Panc1 (cell line): Measurements from ENCODE around the gene MPND. TPM values are rescaled to one million over a fixed set of nuclear protein-coding genes. Genes with fewer than 3 reads are reported as not detected.

Experiments used
- ATAC-seq: fragments of 200-7000 bp; cut with Tn5 transposase; 2 replicates; pipeline ENCODE4 v1.9.1; 2020; ENCODE audit warnings: mild to moderate bottlenecking, moderate library complexity
- Bru-seq: library from RNA; stranded (reverse); fragments of 400-500 nt; gene quantifications from one replicate; lab custom pipeline; 2021; lab: Mats Ljungman, UMichigan
- BruChase-seq, 2 experiments: library from RNA; stranded (reverse); fragments of 400-500 nt; gene quantifications; one replicate each; lab custom pipeline; 2021; lab: Mats Ljungman, UMichigan
- BruUV-seq: library from RNA; stranded (reverse); fragments of 400-500 nt; replicated peaks from 2 replicates; lab custom pipeline; 2021; lab: Mats Ljungman, UMichigan
- CTCF ChIA-PET: fragments of 300-600 bp; sonication (Branson Sonifier 250); formaldehyde crosslinking; loops from one replicate; lab custom pipeline; 2022; ENCODE audit warnings: antibody characterized with exemption; lab: Charles Lee
- POLR2A ChIA-PET: fragments of 300-600 bp; sonication (Branson Sonifier 250); formaldehyde crosslinking; loops from one replicate; lab custom pipeline; 2022; ENCODE audit warnings: antibody characterized with exemption; lab: Charles Lee
- DNase-seq: peaks from one replicate; pipeline ENCODE4 v3.0.0-alpha.2; 2010; ENCODE audit warnings: low read depth, low spot score
- H3K27ac ChIP-seq: 2 replicates; pipeline ENCODE4 v1.5.1; 2011; ENCODE audit warnings: mild to moderate bottlenecking, low read length, inconsistent platforms
- H3K27me3 ChIP-seq: fragments of 200-500 bp; sonication (Bioruptor generic); 2 replicates; pipeline ENCODE4 v1.6.0; 2014; ENCODE audit warnings: low read length, inconsistent platforms; ENCODE audit not compliant: control insufficient read depth, insufficient read depth
- H3K36me3 ChIP-seq: fragments of 200-500 bp; sonication (Bioruptor generic); 2 replicates; pipeline ENCODE4 v1.5.1; 2014; ENCODE audit warnings: inconsistent platforms, mild to moderate bottlenecking, low read length, moderate library complexity; ENCODE audit not compliant: control insufficient read depth, insufficient read depth
- H3K4me1 ChIP-seq: 2 replicates; pipeline ENCODE4 v1.5.1; 2011; ENCODE audit warnings: inconsistent platforms, mild to moderate bottlenecking, low read length, moderate library complexity; ENCODE audit not compliant: control insufficient read depth, insufficient read depth
- H3K4me3 ChIP-seq, 2 experiments: 2 replicates each; pipeline ENCODE4 v1.5.1; 2011 to 2012; ENCODE audit warnings: low read depth in 2 of 2, low read length in 2 of 2, mild to moderate bottlenecking in 2 of 2, inconsistent platforms in 1 of 2, moderate library complexity in 1 of 2
- H3K9me3 ChIP-seq: fragments of 200-500 bp; sonication (Bioruptor generic); 2 replicates; pipeline ENCODE4 v1.5.1; 2014; ENCODE audit warnings: low read depth, mild to moderate bottlenecking, inconsistent platforms, low read length, moderate library complexity; ENCODE audit not compliant: control insufficient read depth, insufficient read depth
- CTCF ChIP-seq: fragments of 450-650 bp; IDR thresholded peaks from 2 replicates; pipeline ENCODE4 v1.5.1; 2017; ENCODE audit warnings: mild to moderate bottlenecking
- POLR2AphosphoS5 ChIP-seq: IDR thresholded peaks from 2 replicates; pipeline ENCODE4 v1.6.1; 2012; ENCODE audit warnings: mild to moderate bottlenecking, low read depth, low read length, moderate library complexity
- SIN3A ChIP-seq: IDR thresholded peaks from 2 replicates; pipeline ENCODE4 v1.6.1; 2012; ENCODE audit warnings: low read depth, mild to moderate bottlenecking, low read length, moderate library complexity, borderline replicate concordance; ENCODE audit not compliant: insufficient read depth
- TCF7L2 ChIP-seq: IDR thresholded peaks from 2 replicates; pipeline ENCODE4 v1.6.1; 2011; ENCODE audit warnings: mild to moderate bottlenecking, low read depth, low read length, inconsistent platforms
- in situ Hi-C: cut with HindIII; loops from 2 replicates; pipeline ENCODE4 v1.10.0; 2016; ENCODE audit warnings: low sequenced_read_pairs, low pct_unique_long_range_greater_than_20kb
- intact Hi-C: fragments of 100-400 bp; cut with micrococcal nuclease; formaldehyde crosslinking; loops from one replicate; pipeline ENCODE4 v1.10.0; 2022; ENCODE audit not compliant: unreplicated experiment
- long read RNA-seq: library from polyadenylated mRNA; unstranded; transcript quantifications from one replicate; pipeline ENCODE4 v2.0.0, GENCODE V29; 2021; ENCODE audit not compliant: unreplicated experiment
- polyA plus RNA-seq: library from polyadenylated mRNA; unstranded; fragments of >200 nt; gene quantifications from one replicate; pipeline ENCODE4 v1.2.1, GENCODE V29; 2012; ENCODE audit warnings: missing spikeins; ENCODE audit not compliant: insufficient read length
- total RNA-seq: library from RNA; stranded (reverse); gene quantifications from one replicate; pipeline ENCODE4 v1.2.1, GENCODE V29; 2021; ENCODE audit not compliant: unreplicated experiment
- TF ChIP-seq, protein P1 (sequence below), 2 experiments: IDR thresholded peaks; 2 replicates each; pipeline ENCODE4 v1.6.1; 2011 to 2012; ENCODE audit warnings: low read depth in 2 of 2, control low read depth in 1 of 2, low read length in 1 of 2, mild to moderate bottlenecking in 1 of 2, moderate library complexity in 1 of 2; ENCODE audit not compliant: insufficient read depth in 1 of 2

The MPND gene, protein sequence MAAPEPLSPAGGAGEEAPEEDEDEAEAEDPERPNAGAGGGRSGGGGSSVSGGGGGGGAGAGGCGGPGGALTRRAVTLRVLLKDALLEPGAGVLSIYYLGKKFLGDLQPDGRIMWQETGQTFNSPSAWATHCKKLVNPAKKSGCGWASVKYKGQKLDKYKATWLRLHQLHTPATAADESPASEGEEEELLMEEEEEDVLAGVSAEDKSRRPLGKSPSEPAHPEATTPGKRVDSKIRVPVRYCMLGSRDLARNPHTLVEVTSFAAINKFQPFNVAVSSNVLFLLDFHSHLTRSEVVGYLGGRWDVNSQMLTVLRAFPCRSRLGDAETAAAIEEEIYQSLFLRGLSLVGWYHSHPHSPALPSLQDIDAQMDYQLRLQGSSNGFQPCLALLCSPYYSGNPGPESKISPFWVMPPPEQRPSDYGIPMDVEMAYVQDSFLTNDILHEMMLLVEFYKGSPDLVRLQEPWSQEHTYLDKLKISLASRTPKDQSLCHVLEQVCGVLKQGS
- total RNA-seq (22.9 TPM), Bru-seq, nascent RNA (percentile 44 among the genes with signal in this experiment), BruChase-seq, experiment 1, labeled RNA remaining after a 2-hour chase (percentile 47 among the genes with signal in this experiment), BruChase-seq, experiment 2, labeled RNA remaining after a 6-hour chase (percentile 54 among the genes with signal in this experiment)
- polyA plus RNA-seq = 44.9 TPM
- long read RNA-seq, transcript MPND-207 (13 exons, 1,611 nt) = major isoform, 5 of 11 reads
- long read RNA-seq, partial matches to known transcripts = 4 of 11 reads
- long read RNA-seq, other reads (novel, unspliced or antisense) = 1 of 11 reads

DNA sequence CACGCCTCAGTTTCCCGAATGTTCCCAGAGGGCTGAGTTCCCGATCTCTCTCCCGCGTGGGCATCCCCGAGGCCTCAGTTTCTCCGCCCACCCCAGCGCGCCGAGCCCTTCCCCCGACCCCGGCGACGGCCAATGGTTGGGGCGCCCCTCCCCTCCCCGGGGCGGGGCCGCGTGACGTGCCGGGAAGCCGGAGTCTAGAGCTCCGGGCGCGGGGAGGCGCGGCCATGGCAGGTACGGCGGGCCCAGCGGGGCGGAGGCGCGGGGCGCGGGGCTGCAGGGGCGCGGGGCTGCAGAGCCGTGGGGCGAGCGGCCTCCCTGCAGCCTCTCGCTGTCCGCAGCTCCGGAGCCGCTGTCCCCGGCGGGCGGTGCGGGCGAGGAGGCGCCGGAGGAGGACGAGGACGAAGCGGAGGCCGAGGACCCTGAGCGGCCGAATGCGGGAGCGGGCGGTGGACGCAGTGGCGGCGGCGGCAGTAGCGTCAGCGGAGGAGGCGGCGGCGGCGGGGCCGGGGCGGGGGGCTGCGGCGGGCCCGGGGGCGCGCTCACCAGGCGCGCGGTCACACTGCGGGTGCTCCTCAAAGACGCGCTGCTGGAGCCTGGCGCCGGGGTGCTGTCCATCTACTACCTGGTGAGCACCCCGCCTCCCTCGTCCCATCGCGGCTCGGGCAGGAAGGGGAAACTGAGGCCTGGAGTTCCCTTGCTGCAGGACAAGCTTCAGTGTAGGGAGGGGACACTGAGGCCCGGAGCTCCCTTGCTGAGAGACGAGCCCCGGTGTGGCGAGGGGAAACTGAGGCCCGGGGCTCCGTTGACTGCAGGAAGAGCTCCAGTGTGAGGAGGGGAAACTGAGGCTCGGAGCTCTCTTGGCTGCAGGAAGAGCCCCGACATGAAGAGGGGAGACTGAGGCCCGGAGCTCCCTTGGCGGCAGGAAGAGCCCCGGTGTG is at the start of gene MPND:
Gene MPND, plus strand, starts transcription at position 193 of the 938 bp plus-strand sequence. Its CDS starts 32 bp downstream, at position 225.
- no TSS peak for BruUV-seq
- peak; percentile 88 for ATAC-seq
- Histone ChIP-seq H3K27me3 (no peaks in the 10 kb centered on the region), H3K9me3 (no peaks in the 10 kb centered on the region), H3K4me3 (peak within 1 kb of the TSS; percentile 66 to 81), H3K4me1 (peaks cover 4% of the 10 kb centered on the region), H3K27ac (peak within 1 kb of the TSS; percentile 85), H3K36me3 (no peaks in the 10 kb centered on the region; the same call in 1 of the 2 replicates)
- ChIA-PET POLR2A (no interaction called here), CTCF (interaction anchor here (2.1 kb wide), 1 partner anchor 76 kb away, joined by 11 read pairs; no protein-coding TSS in a partner anchor)
- in situ Hi-C loops = no loop called here
- intact Hi-C loops = no loop called here
- 0 out of 2 replicates have a peak, but pooled peaks have one; percentile 5 for TF ChIP-seq SIN3A
- TF ChIP-seq, protein P1, sequence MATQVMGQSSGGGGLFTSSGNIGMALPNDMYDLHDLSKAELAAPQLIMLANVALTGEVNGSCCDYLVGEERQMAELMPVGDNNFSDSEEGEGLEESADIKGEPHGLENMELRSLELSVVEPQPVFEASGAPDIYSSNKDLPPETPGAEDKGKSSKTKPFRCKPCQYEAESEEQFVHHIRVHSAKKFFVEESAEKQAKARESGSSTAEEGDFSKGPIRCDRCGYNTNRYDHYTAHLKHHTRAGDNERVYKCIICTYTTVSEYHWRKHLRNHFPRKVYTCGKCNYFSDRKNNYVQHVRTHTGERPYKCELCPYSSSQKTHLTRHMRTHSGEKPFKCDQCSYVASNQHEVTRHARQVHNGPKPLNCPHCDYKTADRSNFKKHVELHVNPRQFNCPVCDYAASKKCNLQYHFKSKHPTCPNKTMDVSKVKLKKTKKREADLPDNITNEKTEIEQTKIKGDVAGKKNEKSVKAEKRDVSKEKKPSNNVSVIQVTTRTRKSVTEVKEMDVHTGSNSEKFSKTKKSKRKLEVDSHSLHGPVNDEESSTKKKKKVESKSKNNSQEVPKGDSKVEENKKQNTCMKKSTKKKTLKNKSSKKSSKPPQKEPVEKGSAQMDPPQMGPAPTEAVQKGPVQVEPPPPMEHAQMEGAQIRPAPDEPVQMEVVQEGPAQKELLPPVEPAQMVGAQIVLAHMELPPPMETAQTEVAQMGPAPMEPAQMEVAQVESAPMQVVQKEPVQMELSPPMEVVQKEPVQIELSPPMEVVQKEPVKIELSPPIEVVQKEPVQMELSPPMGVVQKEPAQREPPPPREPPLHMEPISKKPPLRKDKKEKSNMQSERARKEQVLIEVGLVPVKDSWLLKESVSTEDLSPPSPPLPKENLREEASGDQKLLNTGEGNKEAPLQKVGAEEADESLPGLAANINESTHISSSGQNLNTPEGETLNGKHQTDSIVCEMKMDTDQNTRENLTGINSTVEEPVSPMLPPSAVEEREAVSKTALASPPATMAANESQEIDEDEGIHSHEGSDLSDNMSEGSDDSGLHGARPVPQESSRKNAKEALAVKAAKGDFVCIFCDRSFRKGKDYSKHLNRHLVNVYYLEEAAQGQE (IDR thresholded peaks at IDR 0.05; ENCODE audit: insufficient read depth in 1 of 2, low read depth in 2 of 2, low read length in 1 of 2) = no peak
- peak; percentile 18 for DNase-seq

GRCh38 chr19:4294389-4294788 is 49.0 kb upstream of the MPND start:
- DNase-seq = no peak
- TF ChIP-seq, protein P1 (IDR thresholded peaks at IDR 0.05; ENCODE audit: insufficient read depth in 1 of 2, low read depth in 2 of 2, low read length in 1 of 2) = no peak
- TF ChIP-seq TCF7L2 (no peak), SIN3A (no peak), CTCF (no peak), POLR2AphosphoS5 (no peak)

More at GRCh38 chr19:4294389-4294788, 49.0 kb upstream of the MPND start:
- ATAC-seq = no peak
- Histone ChIP-seq H3K4me1 (no peaks in the 10 kb centered on the region), H3K27ac (no peak overlapping the region), H3K9me3 (no peaks in the 10 kb centered on the region), H3K4me3 (no peak overlapping the region), H3K36me3 (no peaks in the 10 kb centered on the region), H3K27me3 (no peaks in the 10 kb centered on the region)
- ChIA-PET POLR2A (no interaction called here), CTCF (interaction anchor here (0.5 kb wide), 1 partner anchor 58 kb away, joined by 9 read pairs; no protein-coding TSS in a partner anchor)
- in situ Hi-C loops = no loop called here
- intact Hi-C loops = no loop called here
- no TSS peak for BruUV-seq
